Measurements from ENCODE around the gene SMIM10L2A. TPM values are rescaled to one million over a fixed set of nuclear protein-coding genes. Genes with fewer than 3 reads are reported as not detected.

SMIM10L2A gene
- total RNA-seq, 1 experiment from 2014 or later, result 18.3 TPM

- no peak overlapping the region for H3K4ac ChIP-seq (ENCODE audit: low read depth, low read length)
- no peak overlapping the region for H3K18ac ChIP-seq (ENCODE audit: insufficient read length, low read depth, low read length)
- H3K27me3 Mint-ChIP-seq (ENCODE audit: low read depth), result peaks cover 10% of the 10 kb centered on the region
- TF ChIP-seq, protein P1, sequence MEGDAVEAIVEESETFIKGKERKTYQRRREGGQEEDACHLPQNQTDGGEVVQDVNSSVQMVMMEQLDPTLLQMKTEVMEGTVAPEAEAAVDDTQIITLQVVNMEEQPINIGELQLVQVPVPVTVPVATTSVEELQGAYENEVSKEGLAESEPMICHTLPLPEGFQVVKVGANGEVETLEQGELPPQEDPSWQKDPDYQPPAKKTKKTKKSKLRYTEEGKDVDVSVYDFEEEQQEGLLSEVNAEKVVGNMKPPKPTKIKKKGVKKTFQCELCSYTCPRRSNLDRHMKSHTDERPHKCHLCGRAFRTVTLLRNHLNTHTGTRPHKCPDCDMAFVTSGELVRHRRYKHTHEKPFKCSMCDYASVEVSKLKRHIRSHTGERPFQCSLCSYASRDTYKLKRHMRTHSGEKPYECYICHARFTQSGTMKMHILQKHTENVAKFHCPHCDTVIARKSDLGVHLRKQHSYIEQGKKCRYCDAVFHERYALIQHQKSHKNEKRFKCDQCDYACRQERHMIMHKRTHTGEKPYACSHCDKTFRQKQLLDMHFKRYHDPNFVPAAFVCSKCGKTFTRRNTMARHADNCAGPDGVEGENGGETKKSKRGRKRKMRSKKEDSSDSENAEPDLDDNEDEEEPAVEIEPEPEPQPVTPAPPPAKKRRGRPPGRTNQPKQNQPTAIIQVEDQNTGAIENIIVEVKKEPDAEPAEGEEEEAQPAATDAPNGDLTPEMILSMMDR (conservative IDR thresholded peaks at IDR 0.05), result no peak
- peaks cover 0 to 24% (median 7%) of the 10 kb centered on the region in 3 experiments for H3K36me3 Mint-ChIP-seq (ENCODE audit: insufficient read depth in 1 of 3, low read depth in 3 of 3)
- peaks cover 2% of the 10 kb centered on the region for H3K9me3 ChIP-seq (ENCODE audit: control insufficient read depth, low read depth, low read length)
- peaks cover 57 to 80% of the 10 kb centered on the region in 2 experiments for H3K9me3 Mint-ChIP-seq
- H3K4me1 ChIP-seq (ENCODE audit: insufficient read depth, low read length), result no peaks in the 10 kb centered on the region
- no peak overlapping the region for H2BK12ac ChIP-seq (ENCODE audit: insufficient read length, low read depth, low read length)
- H3K23me2 ChIP-seq (ENCODE audit: insufficient read length, low read depth, low read length, poor library complexity, severe bottlenecking), result no peaks in the 10 kb centered on the region
- no peak overlapping the region for H3T11ph ChIP-seq (ENCODE audit: low read length)
- H3K27me3 ChIP-seq (ENCODE audit: insufficient read depth, low read length), result no peaks in the 10 kb centered on the region
- H3K14ac ChIP-seq (ENCODE audit: insufficient read depth, low read length), result no peak overlapping the region
- no peak overlapping the region for H4K5ac ChIP-seq (ENCODE audit: insufficient read length, low read depth, low read length)
- H2BK5ac ChIP-seq (ENCODE audit: insufficient read length, low read length), result no peak overlapping the region
- no peak overlapping the region for H2AFZ ChIP-seq (ENCODE audit: low read length)
- no CpG with 5 or more reads among the region's 23 CpGs for WGBS (ENCODE audit: extremely low coverage, insufficient read length, low lambda C conversion rate)
- H2BK120ac ChIP-seq (ENCODE audit: low read depth, low read length, poor library complexity, severe bottlenecking), result no peak overlapping the region
- no peak overlapping the region for H4K8ac ChIP-seq (replicated peaks; ENCODE audit: insufficient read length, low read depth, low read length)
- no peak overlapping the region for H3K4me2 ChIP-seq (ENCODE audit: insufficient read depth, insufficient read length, low read length)
- no peaks in the 10 kb centered on the region for H3K79me2 ChIP-seq (ENCODE audit: insufficient read depth, low read length)
- no peak for DNase-seq
- no peak overlapping the region for H3K9ac ChIP-seq (ENCODE audit: extremely low read depth, insufficient read length, low read length)
- H3K4me1 Mint-ChIP-seq, result peaks cover 3 to 4% of the 10 kb centered on the region in 2 experiments
- H3K4me3 Mint-ChIP-seq, result no peak overlapping the region; a peak in 1 of 5 replicates
- no peak overlapping the region for H2BK15ac ChIP-seq (ENCODE audit: low read depth, low read length)
- no peak overlapping the region for H2BK20ac ChIP-seq (ENCODE audit: low read depth, low read length, poor library complexity, severe bottlenecking)
- H4K91ac ChIP-seq (ENCODE audit: insufficient read length, low read depth, low read length), result no peak overlapping the region
- no peak overlapping the region for H3K56ac ChIP-seq (ENCODE audit: insufficient read length, low read depth, low read length)
- no peak overlapping the region for H3K27ac ChIP-seq (ENCODE audit: insufficient read length, low read depth, low read length)
- no peaks in the 10 kb centered on the region for H3K79me1 ChIP-seq (ENCODE audit: insufficient read depth, low read depth, low read length, poor library complexity, severe bottlenecking)
- H3K27ac Mint-ChIP-seq, result no peak overlapping the region
- no peak overlapping the region for H3K23ac ChIP-seq (ENCODE audit: insufficient read length, low read depth, low read length)
- H2AK5ac ChIP-seq (ENCODE audit: insufficient read length, low read length), result no peak overlapping the region
- no peaks in the 10 kb centered on the region for H4K20me1 ChIP-seq (ENCODE audit: control insufficient read depth, insufficient read depth, insufficient read length)
These were observed 14.2 kb downstream of the SMIM10L2A start for GRCh38 chrX:135435933-135436332.
